GM04504 (cell line): Measurements from ENCODE around the gene RNF169.
A peak's percentile ranks its signal among the peaks of the same experiment; 100 is the strongest.
"Not testable (repeated sequence)": the region's sequence is repeated elsewhere in the genome, so short reads cannot be mapped to it uniquely, and the experiment has no call there.

Experiments used
- DNase-seq: peaks from one replicate; pipeline ENCODE4 v3.0.0-alpha.2; 2012; ENCODE audit warnings: low read depth

RNF169 gene

DNA sequence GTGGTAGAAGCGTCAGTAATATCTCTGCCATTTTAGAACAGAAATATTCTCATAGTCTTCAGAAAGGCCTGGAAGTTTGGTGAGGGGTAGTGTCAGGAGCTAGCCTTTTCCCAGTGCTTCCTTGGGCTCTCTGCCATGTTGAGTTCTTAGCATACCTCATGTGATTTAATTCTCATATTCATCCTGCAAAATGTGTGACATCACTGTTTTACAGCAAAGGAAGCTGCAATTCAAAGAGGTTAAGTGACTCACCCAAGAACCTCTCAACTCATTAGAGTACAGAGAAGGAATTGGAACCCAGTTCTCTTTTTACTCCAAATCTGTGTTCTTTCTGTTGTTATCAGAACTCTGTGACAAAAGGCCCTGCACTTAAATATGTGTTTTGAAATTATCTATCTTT lies 72.1 kb downstream of the RNF169 start:
- DNase-seq = peak; percentile 82

DNA sequence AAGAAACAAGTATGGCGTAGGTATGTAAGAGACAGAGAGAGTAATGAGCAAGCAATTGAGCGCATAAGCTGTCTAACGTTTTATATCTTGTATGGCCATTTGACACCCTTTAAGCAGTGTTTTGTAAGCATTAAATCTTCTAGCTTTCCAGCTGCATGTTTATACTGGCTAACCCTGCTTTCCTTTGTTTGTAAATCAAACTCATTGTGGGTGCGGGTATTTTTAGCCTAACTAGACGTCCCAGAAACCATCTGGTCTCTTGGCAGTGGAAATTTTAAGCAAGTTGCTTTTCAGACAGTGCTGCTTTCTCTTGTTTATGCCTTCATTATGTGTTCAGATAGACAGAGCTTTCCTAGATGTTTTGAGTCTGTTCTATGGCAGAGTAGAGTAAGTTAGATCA lies 73.5 kb downstream of the RNF169 start:
- peak; percentile 44 for DNase-seq

- DNase-seq = no peak
Observed at GRCh38 chr11:74824285-74824982, 75.8 kb downstream of the RNF169 start.

- not testable (repeated sequence) for DNase-seq
Observed at GRCh38 chr11:74825596-74825995, 76.9 kb downstream of the RNF169 start.

DNA sequence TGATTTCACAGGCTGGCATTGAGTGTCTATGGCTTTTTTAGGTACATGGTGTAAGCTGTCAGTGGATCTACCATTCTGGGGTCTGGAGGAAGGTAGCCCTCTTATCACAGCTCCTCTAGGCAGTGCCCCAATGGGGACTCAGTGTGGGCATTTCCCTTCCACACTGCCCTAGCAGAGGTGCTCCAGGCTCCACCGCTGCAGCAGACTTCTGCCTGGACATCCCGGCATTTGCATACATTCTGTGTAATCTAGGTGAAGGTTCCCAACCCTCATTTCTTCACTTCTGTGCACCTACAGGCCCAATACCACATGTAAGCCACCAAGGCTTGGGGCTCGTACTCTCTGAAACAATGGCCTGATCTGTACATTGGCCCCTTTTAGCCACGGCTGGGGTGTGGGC lies 78.3 kb downstream of the RNF169 start:
- DNase-seq = no peak

DNA sequence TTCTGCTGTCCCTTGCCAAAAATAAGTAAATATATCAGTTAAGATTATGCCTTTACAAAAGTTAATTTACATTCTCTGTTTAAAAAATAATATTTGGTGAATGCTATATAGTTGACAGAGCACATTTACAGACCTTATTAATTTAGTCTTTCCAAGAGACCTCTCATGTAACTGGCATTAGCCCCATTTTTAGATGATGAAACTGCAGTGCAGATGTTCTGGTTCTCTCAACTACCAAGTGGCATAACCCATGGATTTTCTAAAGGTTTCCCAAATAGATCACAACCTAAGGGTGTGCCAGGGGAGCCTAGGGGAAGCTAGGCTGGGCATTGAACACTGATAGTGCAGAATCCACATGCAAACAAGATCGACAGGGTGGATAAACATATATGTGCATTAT lies 88.5 kb downstream of the RNF169 start:
- DNase-seq = no peak

- DNase-seq = no peak
Observed at GRCh38 chr11:74838188-74838587, 89.5 kb downstream of the RNF169 start.

GRCh38 chr11:74839446-74839845 lies 90.8 kb downstream of the RNF169 start:
- DNase-seq = no peak

- no peak for DNase-seq
Observed at GRCh38 chr11:74839971-74840370, 91.3 kb downstream of the RNF169 start.

DNA sequence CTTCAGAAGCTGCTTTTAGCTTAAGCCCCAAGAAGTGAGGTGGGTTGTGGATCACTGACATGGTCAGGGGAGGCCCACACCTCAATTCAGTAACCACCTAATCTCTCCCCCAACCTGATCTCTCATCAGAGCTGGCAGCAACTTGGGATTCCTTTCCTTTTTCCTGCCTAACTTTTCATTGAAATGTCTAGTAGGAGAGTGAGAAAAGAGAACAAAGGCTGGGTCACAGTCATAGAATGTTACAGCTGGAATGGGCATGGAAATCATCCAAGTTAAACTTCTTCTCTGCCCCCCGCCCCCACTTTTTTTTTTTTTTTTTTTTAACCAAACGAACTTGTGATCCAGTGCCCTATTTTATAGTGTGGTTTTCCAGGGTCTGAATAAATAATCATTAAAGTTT lies 91.8 kb downstream of the RNF169 start:
- no peak for DNase-seq

DNA sequence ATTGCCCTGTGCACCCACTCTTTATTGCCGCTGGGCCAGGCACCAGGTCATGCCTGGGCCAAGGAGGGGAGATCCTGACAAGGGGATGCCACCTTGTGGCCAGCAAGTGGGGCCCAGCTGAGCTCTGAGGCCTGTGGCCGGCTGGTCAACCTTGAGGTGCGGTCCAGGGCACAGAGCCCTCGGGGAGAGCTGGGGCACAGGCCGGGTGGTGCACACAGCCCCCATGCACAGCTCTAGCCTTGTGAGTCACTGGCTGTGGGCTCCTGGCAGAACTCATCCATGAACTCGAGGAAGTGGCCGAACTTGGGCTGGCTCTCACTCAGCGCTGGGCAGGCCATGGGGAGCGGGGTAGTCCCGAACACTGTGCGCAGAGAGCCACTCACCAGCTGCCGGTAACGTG lies 94.3 kb downstream of the RNF169 start:
- DNase-seq = no peak

GRCh38 chr11:74844072-74844471 lies 95.4 kb downstream of the RNF169 start:
- no peak for DNase-seq

DNA sequence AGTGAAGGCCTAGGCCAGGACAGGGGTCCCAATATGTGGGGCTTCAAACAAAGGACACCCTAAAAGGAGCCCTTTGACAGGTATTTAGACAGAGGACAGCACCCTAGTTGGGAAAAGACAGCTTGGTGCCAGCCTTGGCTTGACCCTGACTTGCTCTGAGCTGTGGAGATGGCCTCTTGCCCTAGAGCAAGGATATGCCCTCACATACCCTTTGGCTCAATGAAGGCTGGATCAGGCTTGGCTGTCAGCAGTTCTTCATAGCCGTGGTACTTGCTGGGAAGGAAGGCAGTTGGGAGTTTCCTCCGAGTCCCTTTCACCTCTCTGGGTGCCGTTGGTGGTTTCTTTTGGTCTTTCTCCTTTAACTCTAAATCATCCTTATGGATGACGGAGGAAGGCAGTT lies 96.2 kb downstream of the RNF169 start:
- DNase-seq = no peak

- DNase-seq = no peak
Observed at GRCh38 chr11:74845978-74846517, 97.4 kb downstream of the RNF169 start.

DNA sequence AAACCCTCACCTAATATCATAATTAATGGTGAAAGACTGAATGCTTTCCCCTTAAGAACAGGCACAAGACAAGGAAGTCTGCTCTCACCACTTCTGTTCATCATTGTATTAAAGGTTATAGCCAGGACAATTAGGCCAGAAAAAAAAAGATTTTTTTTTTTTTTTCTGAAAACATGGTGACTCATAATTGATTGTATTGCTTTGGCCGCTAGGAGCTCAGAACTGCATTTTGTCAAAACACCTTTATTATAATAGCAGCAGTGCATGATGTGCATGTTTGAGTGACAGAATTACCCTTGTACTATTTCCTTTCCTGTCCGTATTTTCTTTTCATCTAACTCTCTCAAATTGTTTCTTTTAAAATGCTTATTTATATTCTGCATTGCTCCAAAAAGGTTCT lies 98.1 kb downstream of the RNF169 start:
- DNase-seq = no peak

GRCh38 chr11:74847395-74847794 lies 98.7 kb downstream of the RNF169 start:
- DNase-seq = no peak

DNA sequence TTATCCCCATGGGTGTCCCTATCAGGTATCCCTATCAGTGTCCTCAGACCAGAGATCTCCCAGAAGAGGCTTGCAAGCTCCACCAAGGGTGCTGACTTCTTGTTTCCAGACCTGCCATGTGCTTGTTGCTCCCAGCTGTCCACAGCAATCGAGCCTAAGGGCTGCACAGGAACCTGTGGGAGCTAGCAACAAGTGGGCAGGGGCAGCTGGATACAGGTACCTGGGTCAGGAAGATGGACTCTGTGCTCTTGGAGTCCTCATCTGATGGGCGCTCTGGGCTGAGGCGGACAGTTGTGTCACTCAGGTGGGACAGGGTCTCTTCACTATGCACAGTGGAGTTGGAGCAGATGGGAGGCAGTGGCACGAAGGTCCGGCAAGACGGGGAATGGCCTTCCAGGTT lies 99.2 kb downstream of the RNF169 start:
- DNase-seq = no peak

GRCh38 chr11:74849525-74850391 lies 101.1 kb downstream of the RNF169 start:
- DNase-seq = peak; percentile 40

- no peak for DNase-seq
Observed at GRCh38 chr11:74853223-74853622, 104.6 kb downstream of the RNF169 start.

DNA sequence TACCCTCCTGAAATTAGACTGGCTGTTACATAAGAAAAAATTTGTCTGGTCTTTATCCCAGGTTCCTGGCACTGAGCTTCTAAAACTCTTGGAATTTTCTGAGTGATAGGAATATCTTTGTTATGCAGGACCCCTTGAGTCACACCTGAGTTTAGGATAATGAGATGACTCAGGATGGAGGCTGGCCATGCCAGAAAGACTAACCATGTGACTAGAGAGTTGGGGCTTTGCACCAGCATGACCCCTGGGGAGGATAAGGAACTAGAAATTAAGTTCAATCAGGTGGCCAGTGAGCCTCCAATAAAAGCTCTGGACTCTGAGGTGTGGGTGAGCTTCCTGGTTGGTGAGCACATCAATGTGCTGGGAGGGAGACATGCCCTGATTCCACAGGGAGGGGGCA lies 112.1 kb downstream of the RNF169 start:
- DNase-seq = no peak

DNA sequence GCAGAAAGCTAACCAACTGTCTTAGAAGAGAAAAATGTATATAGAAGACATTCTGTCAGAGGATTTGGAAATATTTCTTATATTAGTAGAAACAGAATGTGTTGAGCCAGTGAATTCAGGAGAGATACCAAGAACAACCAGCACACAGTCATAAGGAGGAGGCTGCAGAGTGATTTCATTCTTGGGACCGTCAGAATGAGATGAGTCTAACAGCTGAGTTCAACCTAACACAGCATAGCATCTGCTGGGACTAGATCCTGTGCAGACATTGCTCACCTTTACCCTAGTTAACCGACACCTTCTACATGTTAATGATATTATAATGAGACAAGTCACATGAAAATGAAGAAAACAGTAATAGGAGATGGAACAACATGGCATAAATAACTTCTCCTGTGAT lies 114.8 kb downstream of the RNF169 start:
- DNase-seq = no peak

GRCh38 chr11:74866557-74866956 lies 117.9 kb downstream of the RNF169 start:
- no peak for DNase-seq

GRCh38 chr11:74870485-74870884 lies 121.8 kb downstream of the RNF169 start:
- DNase-seq = peak; percentile 24
